Measurements from ENCODE around the gene WDR82.

The WDR82 gene

GRCh38 chr3:52227766-52228165 lies 50.7 kb downstream of the WDR82 start:
- TF ChIP-seq CTCF (IDR thresholded peaks at IDR 0.05; ENCODE audit: insufficient read depth, low read depth, low read length, missing control alignments), result no peak
- DNase-seq (ENCODE audit: low read depth), result no peak
- H3K4me3 ChIP-seq (ENCODE audit: low read depth, low read length), result no peak overlapping the region

- no peak overlapping the region for H3K4me3 ChIP-seq (ENCODE audit: low read depth, low read length)
- TF ChIP-seq CTCF (IDR thresholded peaks at IDR 0.05; ENCODE audit: insufficient read depth, low read depth, low read length, missing control alignments), result no peak
These were observed 51.3 kb downstream of the WDR82 start for GRCh38 chr3:52227117-52227516.

GRCh38 chr3:52226229-52226817 lies 52.1 kb downstream of the WDR82 start:
- no peak overlapping the region for H3K4me3 ChIP-seq (ENCODE audit: low read depth, low read length)
- TF ChIP-seq CTCF (IDR thresholded peaks at IDR 0.05; ENCODE audit: insufficient read depth, low read depth, low read length, missing control alignments), result no peak
- DNase-seq (ENCODE audit: low read depth), result no peak

More at GRCh38 chr3:52227117-52227516, 51.3 kb downstream of the WDR82 start:
- no peak for DNase-seq (ENCODE audit: low read depth)

- H3K4me3 ChIP-seq (ENCODE audit: low read depth, low read length), result peak within 1 kb of the TSS; percentile 32; the same call in 1 of the 2 replicates
- no peak for TF ChIP-seq CTCF (IDR thresholded peaks at IDR 0.05; ENCODE audit: insufficient read depth, low read depth, low read length, missing control alignments)
- DNase-seq (ENCODE audit: low read depth), result peak; percentile 77
These were observed 52.8 kb downstream of the WDR82 start, which contains the start of gene TLR9 for GRCh38 chr3:52225452-52226228. TLR9 (minus strand) TSS chr3:52225645; CDS start chr3:52225529, 116 bp downstream.

GRCh38 chr3:52223449-52224408 lies 54.7 kb downstream of the WDR82 start:
- H3K4me3 ChIP-seq (ENCODE audit: low read depth, low read length), result no peak overlapping the region
- no peak for DNase-seq (ENCODE audit: low read depth)
- no peak for TF ChIP-seq CTCF (IDR thresholded peaks at IDR 0.05; ENCODE audit: insufficient read depth, low read depth, low read length, missing control alignments)

- H3K4me3 ChIP-seq (ENCODE audit: low read depth, low read length), result no peak overlapping the region
- no peak for TF ChIP-seq CTCF (IDR thresholded peaks at IDR 0.05; ENCODE audit: insufficient read depth, low read depth, low read length, missing control alignments)
- DNase-seq (ENCODE audit: low read depth), result no peak
These were observed 55.9 kb downstream of the WDR82 start for GRCh38 chr3:52222319-52223221.

Data from GM12865 (cell line).